HCT116 (cell line): Measurements from ENCODE around the gene IL17B. TPM values are rescaled to one million over a fixed set of nuclear protein-coding genes. Genes with fewer than 3 reads are reported as not detected.

ENCODE experiments used
- ATAC-seq: fragments of 200-7000 bp; cut with Tn5 transposase; 2 replicates; pipeline ENCODE4 v1.9.1; 2020; ENCODE audit warnings: mild to moderate bottlenecking, moderate library complexity
- BruUV-seq: library from RNA; stranded (reverse); fragments of 400-500 nt; replicated peaks from 2 replicates; lab custom pipeline; 2021; lab: Mats Ljungman, UMichigan
- CTCF ChIA-PET: fragments of 300-600 bp; sonication (Branson Sonifier 250); formaldehyde crosslinking; loops from one replicate; lab custom pipeline; 2021; ENCODE audit warnings: antibody characterized with exemption; lab: Charles Lee
- POLR2A ChIA-PET: fragments of 300-600, 350-600 bp; sonication (Branson Sonifier 250); formaldehyde crosslinking; loops from one replicate; lab custom pipeline; 2021; ENCODE audit warnings: antibody characterized with exemption; lab: Charles Lee
- RAD21 ChIA-PET, 2 experiments: fragments of 300-600 bp; sonication (Branson Sonifier 250); formaldehyde crosslinking; loops; one replicate each; lab custom pipeline; 2023; ENCODE audit warnings: low total read pairs in 2 of 2; ENCODE audit not compliant: uncharacterized antibody in 2 of 2, unreplicated experiment in 2 of 2, low non-redundant PET in 1 of 2; lab: Charles Lee
- DNase-seq: peaks from one replicate; pipeline ENCODE4 v3.0.0-alpha.2; 2010; ENCODE audit warnings: low read depth, low spot score
- H2AFZ ChIP-seq: fragments of 200-600 bp; shearing (Covaris generic), sonication (generic); 2 replicates; pipeline ENCODE4 v1.6.1; 2017; ENCODE audit warnings: low read depth, mixed run types, mixed read lengths, antibody characterized with exemption, low read length; ENCODE audit not compliant: poor library complexity, severe bottlenecking
- H3K27ac ChIP-seq: 2 replicates; pipeline ENCODE4 v1.5.1; 2012; ENCODE audit warnings: low read depth, low read length
- H3K27me3 ChIP-seq: fragments of 200-600 bp; sonication (generic); 2 replicates; pipeline ENCODE4 v1.6.1; 2016; ENCODE audit warnings: mixed run types, low read length, mixed read lengths; ENCODE audit not compliant: insufficient read depth
- H3K36me3 ChIP-seq, 2 experiments: fragments of 200-500 bp in 1 of 2; fragments of 200-600 bp in 1 of 2; sonication (Bioruptor generic) in 1 of 2; sonication (generic) in 1 of 2; 2 replicates each; pipeline versions ENCODE4 v1.5.1 to v1.6.1; 2014 to 2016; ENCODE audit warnings: low read length in 2 of 2, inconsistent platforms in 1 of 2, mixed read lengths in 1 of 2, mixed run types in 1 of 2; ENCODE audit not compliant: insufficient read depth in 2 of 2, control insufficient read depth in 1 of 2
- H3K4me1 ChIP-seq, 2 experiments: fragments of 200-600 bp in 1 of 2; sonication (generic) in 1 of 2; 2 replicates each; pipeline versions ENCODE4 v1.5.1 to v1.6.1; 2012 to 2017; ENCODE audit warnings: low read length in 2 of 2, inconsistent platforms in 1 of 2, mild to moderate bottlenecking in 1 of 2, mixed read lengths in 1 of 2, mixed run types in 1 of 2, moderate library complexity in 1 of 2; ENCODE audit not compliant: insufficient read depth in 2 of 2, control insufficient read depth in 1 of 2
- H3K4me2 ChIP-seq: fragments of 200-600 bp; sonication (generic); 2 replicates; pipeline ENCODE4 v1.6.1; 2017; ENCODE audit warnings: mixed run types, low read length, mixed read lengths
- H3K4me3 ChIP-seq, 2 experiments: fragments of 200-600 bp in 1 of 2; sonication (generic) in 1 of 2; replicated peaks in 1 of 2; 2 replicates each; pipeline ENCODE4 v1.5.1; 2011 to 2016; ENCODE audit warnings: low read length in 2 of 2, control low read depth in 1 of 2, low read depth in 1 of 2, mild to moderate bottlenecking in 1 of 2, mixed read lengths in 1 of 2, mixed run types in 1 of 2
- H3K79me2 ChIP-seq: fragments of 200-600 bp; sonication (generic); 2 replicates; pipeline ENCODE4 v1.6.1; 2017; ENCODE audit warnings: mild to moderate bottlenecking, mixed run types, low read length, moderate library complexity, mixed read lengths; ENCODE audit not compliant: insufficient read depth
- H3K9ac ChIP-seq: fragments of 200-600 bp; sonication (generic); 2 replicates; pipeline ENCODE4 v1.6.1; 2016; ENCODE audit warnings: low read length, mixed read lengths
- H3K9me2 ChIP-seq: fragments of 200-600 bp; sonication (generic), shearing (Covaris generic); 2 replicates; pipeline ENCODE4 v1.6.1; 2017; ENCODE audit warnings: mixed run types, mild to moderate bottlenecking, moderate library complexity; ENCODE audit not compliant: insufficient read depth
- H3K9me3 ChIP-seq, 2 experiments: fragments of 200-500 bp in 1 of 2; fragments of 200-600 bp in 1 of 2; sonication (Bioruptor generic) in 1 of 2; sonication (generic) in 1 of 2; 2 replicates each; pipeline ENCODE4 v1.6.1; 2014 to 2017; ENCODE audit warnings: low read length in 2 of 2, mixed read lengths in 2 of 2, inconsistent platforms in 1 of 2, low read depth in 1 of 2, mild to moderate bottlenecking in 1 of 2, mixed run types in 1 of 2, moderate library complexity in 1 of 2; ENCODE audit not compliant: control insufficient read depth in 1 of 2, insufficient read depth in 1 of 2
- H4K20me1 ChIP-seq: fragments of 200-600 bp; sonication (generic), shearing (Covaris generic); 2 replicates; pipeline ENCODE4 v1.6.1; 2017; ENCODE audit warnings: mixed run types, mild to moderate bottlenecking, moderate library complexity; ENCODE audit not compliant: insufficient read depth
- EGR1 ChIP-seq: IDR thresholded peaks from 2 replicates; pipeline ENCODE4 v1.6.1; 2012; ENCODE audit warnings: low read depth
- EZH2 ChIP-seq: fragments of 200-600 bp; sonication (generic); IDR thresholded peaks from 2 replicates; pipeline ENCODE4 v1.6.1; 2017; ENCODE audit warnings: antibody characterized with exemption, mixed run types
- EZH2phosphoT487 ChIP-seq: fragments of 200-600 bp; IDR thresholded peaks from 2 replicates; pipeline ENCODE4 v1.6.1; 2018; ENCODE audit warnings: antibody characterized with exemption, borderline replicate concordance
- POLR2AphosphoS5 ChIP-seq: IDR thresholded peaks from 2 replicates; pipeline ENCODE4 v1.6.1; 2011; ENCODE audit warnings: mild to moderate bottlenecking, low read depth, low read length, moderate library complexity
- RAD21 ChIP-seq: IDR thresholded peaks from 2 replicates; pipeline ENCODE4 v1.6.1; 2012; ENCODE audit warnings: low read depth, mild to moderate bottlenecking
- SP1 ChIP-seq: IDR thresholded peaks from 2 replicates; pipeline ENCODE4 v1.6.1; 2012; ENCODE audit warnings: low read depth
- YY1 ChIP-seq: IDR thresholded peaks from 2 replicates; pipeline ENCODE4 v1.6.1; 2011; ENCODE audit warnings: low read length, low read depth, moderate library complexity, mild to moderate bottlenecking; ENCODE audit not compliant: insufficient replicate concordance; ENCODE audit errors: extremely low read depth
- ZBTB33 ChIP-seq: IDR thresholded peaks from 2 replicates; pipeline ENCODE4 v1.6.1; 2011; ENCODE audit warnings: mild to moderate bottlenecking, low read length, moderate library complexity; ENCODE audit not compliant: insufficient replicate concordance; ENCODE audit errors: extremely low read depth
- ZFX ChIP-seq: fragments of 450-650 bp; IDR thresholded peaks from 2 replicates; pipeline ENCODE4 v1.6.1; 2017
- intact Hi-C: fragments of 100-400 bp; cut with micrococcal nuclease; formaldehyde crosslinking; loops from 2 replicates; pipeline ENCODE4 v1.10.0; 2022
- total RNA-seq: library from RNA; stranded (reverse); gene quantifications from one replicate; pipeline ENCODE4 v1.2.1, GENCODE V29; 2021; ENCODE audit not compliant: unreplicated experiment

The IL17B gene
- total RNA-seq, 1 experiment from 2014 or later: 0.81 TPM

DNA sequence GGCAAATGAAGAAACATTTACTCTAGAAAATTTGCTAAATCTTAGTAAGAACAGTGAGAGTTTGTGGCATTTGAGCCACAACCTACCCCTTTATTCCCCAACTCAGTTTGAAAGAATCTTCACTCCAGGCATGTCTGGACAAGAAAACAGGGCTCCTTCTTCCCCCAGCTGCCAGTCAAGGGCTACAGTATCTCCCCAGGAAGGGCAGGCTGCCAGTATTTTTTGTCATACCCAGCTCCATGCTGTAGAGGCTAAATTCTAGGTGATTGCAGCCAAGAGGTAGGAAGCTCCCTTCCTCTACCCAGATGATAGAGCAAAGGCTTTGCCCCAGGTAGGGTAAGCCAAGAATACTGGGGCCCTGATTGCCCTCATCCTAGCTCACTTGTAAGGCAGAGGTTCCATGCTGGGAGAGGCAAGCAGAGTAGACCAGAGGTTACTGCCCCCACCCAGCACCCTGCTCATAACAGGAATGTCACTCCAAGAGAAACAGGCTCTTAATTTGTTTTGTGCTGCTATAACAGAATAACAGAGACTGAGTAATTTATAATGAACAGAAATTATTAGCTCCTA lies 53.8 kb downstream of the IL17B start:
- POLR2A ChIA-PET: no interaction called here
- TF ChIP-seq ZBTB33 (no peak), EZH2 (no peak), EZH2phosphoT487 (no peak), SP1 (no peak), POLR2AphosphoS5 (no peak), RAD21 (no peak), ZFX (no peak), EGR1 (no peak), YY1 (no peak)
- TF ChIP-seq, all 23 proteins: peak for 0
- CTCF ChIA-PET: interaction anchor here (0.9 kb wide), 1 partner anchor 11 kb away, joined by 4 read pairs; no protein-coding TSS in a partner anchor
- Histone ChIP-seq H4K20me1 (no peaks in the 10 kb centered on the region), H3K9me2 (no peaks in the 10 kb centered on the region), H3K9ac (no peak overlapping the region), H3K27me3 (no peaks in the 10 kb centered on the region), H3K79me2 (no peaks in the 10 kb centered on the region), H3K4me3 (no peak overlapping the region), H3K9me3 (no peaks in the 10 kb centered on the region), H3K36me3 (no peaks in the 10 kb centered on the region), H3K27ac (no peak overlapping the region), H3K4me1 (peaks cover 13 to 19% of the 10 kb centered on the region in 2 experiments), H3K4me2 (no peak overlapping the region), H2AFZ (no peak overlapping the region)
- no peak for DNase-seq
- RAD21 ChIA-PET: no interaction called here
- BruUV-seq: no TSS peak
- intact Hi-C loops: no loop called here
- no peak for ATAC-seq
